Measurements from ENCODE around the gene DMRT1. TPM values are rescaled to one million over a fixed set of nuclear protein-coding genes. Genes with fewer than 3 reads are reported as not detected.
"Not testable (repeated sequence)": the region's sequence is repeated elsewhere in the genome, so short reads cannot be mapped to it uniquely, and the experiment has no call there.

DMRT1 gene
- total RNA-seq, 1 donor from 2014 or later: 0.48 TPM

DNA sequence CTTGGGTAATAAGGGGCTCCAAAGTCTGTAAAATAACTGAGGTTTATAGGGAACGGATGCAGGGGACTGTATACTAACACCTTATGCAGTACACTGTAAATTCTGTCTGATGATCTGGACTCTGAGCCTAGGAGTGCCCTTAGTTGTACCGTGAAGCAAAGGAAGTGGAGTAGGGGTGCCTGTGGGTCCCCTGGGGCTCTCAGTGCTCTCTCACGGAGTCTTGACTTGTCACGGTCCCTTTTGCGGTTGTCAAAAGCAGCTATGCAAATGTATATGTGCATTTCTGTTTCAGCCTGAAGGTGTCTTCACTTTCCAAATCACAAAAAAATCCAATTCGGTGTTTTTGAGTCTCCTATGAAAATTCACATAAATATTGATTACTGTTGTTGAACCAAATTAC, 17.8 kb downstream of the DMRT1 start:
- no peak for DNase-seq (ENCODE audit: low spot score)

GRCh38 chr9:860706-861105, 19.2 kb downstream of the DMRT1 start:
- no peak for DNase-seq (ENCODE audit: low spot score)

GRCh38 chr9:861525-861924, 20.0 kb downstream of the DMRT1 start:
- not testable (repeated sequence) for DNase-seq (ENCODE audit: low spot score)

GRCh38 chr9:875119-875962, 33.8 kb downstream of the DMRT1 start:
- no peak for DNase-seq (ENCODE audit: low spot score)

DNA sequence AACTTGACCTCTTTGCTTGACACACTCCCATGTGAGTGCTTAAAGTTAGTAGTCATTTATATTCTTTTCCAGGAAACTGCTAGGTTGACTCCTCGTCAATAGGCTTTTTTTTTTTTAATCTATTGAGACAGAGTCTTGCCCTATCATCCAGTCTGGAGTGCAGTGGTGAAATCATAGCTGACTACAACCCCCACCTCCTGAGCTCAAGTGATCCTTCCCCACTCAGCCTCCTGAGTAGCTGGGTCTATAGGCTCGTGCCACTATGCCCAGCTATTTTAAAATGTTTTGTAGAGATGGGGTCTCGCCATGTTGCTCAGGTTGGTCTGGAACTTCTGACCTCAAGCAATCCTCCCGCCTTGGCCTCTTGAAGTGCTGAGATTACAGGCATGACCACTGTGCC, 34.9 kb downstream of the DMRT1 start:
- DNase-seq (ENCODE audit: low spot score): no peak

DNA sequence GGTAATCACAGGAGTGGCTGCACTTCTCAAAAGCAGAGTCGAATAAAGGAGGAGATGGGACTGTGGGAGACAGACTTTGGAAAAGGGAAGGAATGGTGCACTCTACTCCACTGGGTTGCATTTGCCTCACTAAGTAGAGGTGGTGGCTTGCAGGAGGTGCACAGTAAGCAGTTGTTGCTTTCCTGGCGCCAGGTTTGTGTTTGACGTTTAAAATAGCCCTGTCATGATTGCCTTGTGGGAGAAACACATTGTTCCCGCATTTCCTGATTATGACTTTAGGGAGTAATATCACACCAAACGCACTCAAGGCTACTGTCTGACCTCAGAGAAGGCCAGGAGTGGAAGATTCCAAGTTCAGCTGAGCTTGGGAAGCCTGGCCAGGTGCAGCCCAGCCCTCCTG, 36.7 kb downstream of the DMRT1 start:
- DNase-seq (ENCODE audit: low spot score): no peak

DNA sequence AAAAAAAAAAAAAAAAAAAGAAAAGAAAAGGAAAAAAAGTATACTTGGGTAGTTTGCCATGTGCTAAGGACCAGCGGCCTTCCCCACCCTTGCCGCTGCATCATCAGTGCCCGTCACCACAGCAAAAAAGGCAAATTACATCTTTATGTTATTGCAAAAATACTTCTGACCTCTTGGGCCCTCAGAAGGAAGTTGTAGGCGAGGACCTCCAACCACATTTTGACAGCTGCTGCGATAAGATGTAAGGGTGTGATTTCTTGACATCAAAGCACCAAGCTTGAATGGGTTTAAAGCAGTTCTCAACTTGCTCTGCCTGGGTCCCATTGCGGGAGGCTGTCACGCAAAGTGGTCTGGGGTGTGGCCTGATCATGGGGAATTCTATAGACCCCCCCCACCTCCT, 39.2 kb downstream of the DMRT1 start:
- no peak for DNase-seq (ENCODE audit: low spot score)

DNA sequence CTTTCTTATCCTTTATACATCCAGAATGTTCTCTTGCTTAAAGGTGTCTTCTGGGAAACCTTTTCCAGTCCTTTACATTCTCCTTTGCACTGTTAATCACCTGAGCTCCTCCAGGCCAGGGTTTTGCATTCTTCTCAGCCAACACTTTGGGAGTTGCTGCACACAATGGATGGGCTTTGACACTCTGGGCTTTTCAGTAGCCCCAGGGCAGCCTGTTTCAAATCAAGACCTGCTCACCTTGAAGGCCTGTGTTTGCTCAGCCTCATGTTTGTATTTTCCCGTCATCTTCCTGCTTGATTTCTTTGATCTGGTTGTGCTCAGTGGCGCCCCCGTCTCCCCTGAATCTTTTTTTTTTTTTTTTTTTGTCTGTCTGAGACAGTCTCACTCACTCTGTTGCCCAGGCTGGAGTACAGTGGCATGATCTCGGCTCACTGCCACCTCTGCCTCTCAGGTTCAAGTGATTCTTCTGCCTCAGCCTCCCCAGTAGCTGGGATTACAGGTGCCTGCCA, 41.0 kb downstream of the DMRT1 start:
- DNase-seq (ENCODE audit: low spot score): no peak

DNA sequence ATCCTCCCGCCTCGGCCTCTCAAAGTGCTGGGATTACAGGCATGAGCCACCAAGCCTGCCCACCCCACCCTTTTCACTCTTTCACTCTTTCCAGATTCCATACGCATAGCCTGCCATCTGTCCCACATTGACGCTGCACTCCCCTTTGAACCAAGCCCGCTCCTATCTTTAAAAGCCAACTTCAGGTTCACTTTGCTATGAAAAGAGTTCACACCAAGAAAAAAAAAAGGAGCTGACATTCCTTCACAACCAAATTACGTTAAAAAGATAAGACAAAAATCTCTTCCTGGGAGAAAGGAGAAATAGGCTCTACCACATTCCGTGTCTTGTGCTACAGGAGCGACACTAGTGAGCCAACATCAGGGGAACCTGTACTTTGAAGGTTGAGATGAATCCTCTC, 41.5 kb downstream of the DMRT1 start:
- DNase-seq (ENCODE audit: low spot score): no peak

DNA sequence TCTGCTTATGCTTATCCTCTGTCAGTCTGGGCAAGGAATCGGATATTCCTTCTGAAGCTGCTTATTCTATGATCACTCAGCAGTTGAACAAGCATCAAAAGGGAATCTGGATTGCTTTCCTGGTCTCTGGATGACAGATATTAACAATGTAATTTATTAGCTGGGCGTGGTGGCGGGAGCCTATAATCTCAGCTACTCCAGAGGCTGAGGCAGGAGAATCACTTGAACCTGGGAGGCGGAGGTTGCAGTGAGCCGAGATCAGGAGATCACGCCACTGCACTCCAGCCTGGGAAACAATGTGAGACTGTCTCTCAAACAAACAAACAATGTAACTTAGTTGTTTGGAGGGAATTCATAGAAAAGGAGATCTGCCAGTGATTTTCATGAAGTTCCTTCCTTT, 45.4 kb downstream of the DMRT1 start:
- DNase-seq (ENCODE audit: low spot score): no peak

GRCh38 chr9:892123-892522, 50.6 kb downstream of the DMRT1 start:
- DNase-seq (ENCODE audit: low spot score): no peak

GRCh38 chr9:893115-893514, 51.6 kb downstream of the DMRT1 start:
- no peak for DNase-seq (ENCODE audit: low spot score)

- peak; percentile 72 for DNase-seq (ENCODE audit: low spot score)
These were observed 52.4 kb downstream of the DMRT1 start for GRCh38 chr9:893843-894420.

DNA sequence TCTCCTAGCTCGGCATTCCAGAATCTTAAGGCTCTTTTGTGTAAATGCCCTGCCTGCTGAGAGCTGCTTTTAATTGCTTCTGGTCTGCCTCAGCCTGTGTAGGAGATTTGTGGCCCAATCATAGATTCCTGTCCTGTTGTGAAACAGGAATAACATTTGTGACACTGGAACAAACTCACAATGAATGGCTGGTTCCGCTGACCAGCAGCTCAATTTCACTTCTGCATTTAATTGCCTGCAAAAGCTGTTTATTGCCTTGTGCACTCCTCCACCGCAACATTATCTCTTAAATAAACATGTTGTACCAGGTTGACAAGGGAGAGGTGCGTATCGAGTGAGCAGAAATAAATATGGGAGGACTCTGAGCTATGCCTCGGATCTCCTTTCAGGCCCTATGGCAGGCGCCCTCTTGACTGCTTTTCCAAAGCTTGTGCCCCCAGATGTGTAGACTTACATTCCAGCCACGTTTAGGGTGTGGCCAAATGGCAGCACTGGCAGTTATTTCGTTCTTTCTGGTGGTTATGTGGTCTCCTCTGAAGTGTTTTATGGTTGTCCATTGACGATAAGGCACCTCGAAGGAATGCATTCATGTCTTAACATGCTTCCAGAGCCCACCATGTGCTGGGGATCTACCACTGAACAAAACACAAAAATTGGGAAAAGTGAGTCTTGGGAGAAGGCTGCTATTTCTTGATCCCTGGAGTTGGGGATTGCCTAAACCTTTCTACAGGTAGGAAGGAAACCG, 58.1 kb downstream of the DMRT1 start:
- peak; percentile 23 for DNase-seq (ENCODE audit: low spot score)

DNA sequence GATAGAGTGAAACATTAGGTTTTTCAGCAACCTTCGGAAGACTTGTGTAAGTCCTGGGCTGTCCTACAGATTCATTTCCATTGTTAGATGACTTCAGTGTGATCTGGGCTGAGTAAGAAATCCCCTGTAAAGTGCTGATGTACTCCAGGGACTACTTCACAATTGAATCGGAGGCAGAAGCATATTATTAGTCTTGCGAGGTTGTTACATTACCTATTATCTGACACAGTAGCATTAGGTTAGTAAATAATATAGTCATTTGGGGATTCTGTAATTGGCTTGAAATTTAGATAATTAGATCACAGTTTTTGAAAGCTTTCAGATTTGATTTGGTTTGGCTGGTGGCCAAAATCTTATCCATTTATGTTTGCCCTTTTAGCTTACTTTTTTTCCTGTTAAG, 62.4 kb downstream of the DMRT1 start:
- no peak for DNase-seq (ENCODE audit: low spot score)

GRCh38 chr9:905906-906305, 64.4 kb downstream of the DMRT1 start:
- DNase-seq (ENCODE audit: low spot score): no peak

DNA sequence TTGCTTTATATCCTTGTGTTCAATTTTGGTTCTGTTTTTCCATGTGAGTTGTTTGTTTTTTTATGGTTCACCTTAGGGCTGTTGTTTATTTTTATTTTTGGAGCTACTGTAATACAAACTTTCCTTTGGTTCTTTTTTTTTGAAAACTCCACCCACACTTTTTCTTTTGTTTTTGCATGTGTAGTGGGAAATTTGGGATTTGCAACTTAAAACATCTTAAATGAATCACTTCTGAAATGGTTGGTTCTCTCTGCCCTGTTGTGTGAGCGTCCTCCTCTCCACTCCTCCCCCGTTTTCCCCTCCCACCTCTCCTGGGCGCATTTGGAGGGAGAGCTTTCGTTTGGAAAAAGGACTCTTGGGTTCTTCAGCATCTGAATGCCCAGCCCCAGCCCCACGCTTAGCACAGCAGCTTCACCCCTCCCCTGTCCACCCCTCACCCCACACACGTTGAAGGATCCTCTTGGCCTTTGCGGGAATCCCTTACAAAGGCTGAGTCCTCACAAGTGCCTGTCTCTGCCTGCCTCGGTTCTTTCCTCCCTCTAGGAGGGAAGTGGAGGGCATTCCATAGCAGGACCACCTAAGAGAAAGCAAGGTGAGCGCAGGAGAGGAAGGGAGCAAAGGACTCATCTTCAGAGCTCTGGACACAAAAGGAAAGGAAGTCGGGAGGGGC, 67.2 kb downstream of the DMRT1 start:
- no peak for DNase-seq (ENCODE audit: low spot score)

DNA sequence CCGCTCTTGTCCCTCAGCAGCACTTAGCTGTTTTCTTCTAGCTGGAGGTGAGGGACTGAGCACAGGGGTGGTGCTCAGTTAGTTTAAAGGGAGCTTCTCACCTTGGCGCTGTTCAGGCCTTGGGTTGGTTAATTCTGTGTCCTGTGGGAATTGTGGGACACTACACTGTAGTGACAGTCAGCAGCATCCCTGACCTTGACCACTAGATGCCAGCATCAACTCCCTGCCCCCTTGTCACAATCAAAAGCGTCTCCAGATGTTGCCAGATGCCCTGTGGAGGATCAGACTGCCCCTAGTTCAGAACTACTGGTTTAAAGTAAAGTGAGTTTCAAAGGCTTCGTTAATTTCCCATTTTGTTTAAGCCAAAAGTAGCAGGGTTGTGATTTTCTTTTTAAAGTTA, 69.5 kb downstream of the DMRT1 start:
- DNase-seq (ENCODE audit: low spot score): no peak

- DNase-seq (ENCODE audit: low spot score): no peak
These were observed 71.3 kb downstream of the DMRT1 start for GRCh38 chr9:912776-913175.

- DNase-seq (ENCODE audit: low spot score): not testable (repeated sequence)
These were observed 72.0 kb downstream of the DMRT1 start for GRCh38 chr9:913526-913925.

DNA sequence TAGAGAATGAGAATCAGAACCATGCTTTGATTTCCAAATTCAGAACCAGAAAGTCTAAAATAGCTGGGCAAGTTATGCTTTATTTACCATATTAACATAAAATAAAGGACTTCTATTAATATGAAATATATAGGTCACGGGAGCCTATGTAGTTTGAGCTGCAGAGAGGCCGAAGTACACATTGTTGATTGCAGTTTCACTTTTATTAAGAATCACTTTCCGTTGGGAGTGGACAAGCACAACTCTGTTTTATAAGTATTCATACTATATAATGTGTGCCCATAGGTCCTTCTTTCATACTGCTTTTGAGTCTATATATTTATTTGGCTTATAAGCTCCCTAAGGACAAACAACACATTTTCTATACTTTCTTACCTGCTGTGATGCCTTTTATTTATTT, 76.2 kb downstream of the DMRT1 start:
- no peak for DNase-seq (ENCODE audit: low spot score)

- no peak for DNase-seq (ENCODE audit: low spot score)
These were observed 79.4 kb downstream of the DMRT1 start for GRCh38 chr9:920927-921326.
